Epithelial cell of umbilical artery (primary cell): Measurements from ENCODE around the gene SHTN1. TPM values are rescaled to one million over a fixed set of nuclear protein-coding genes. Genes with fewer than 3 reads are reported as not detected.

Experiments used
- total RNA-seq: library from RNA; depleted of rRNA; stranded (reverse); fragments of >200 nt; gene quantifications from 2 replicates; pipeline ENCODE4 v1.2.3, GENCODE V29; 2014

SHTN1 gene
- total RNA-seq: 3.5 and 4.2 TPM in 2 replicates

GRCh38 chr10:117005026-117005526 lies at the start of gene SHTN1:
SHTN1 (minus strand) TSS chr10:117005187; CDS start chr10:117005079, 108 bp downstream.

GRCh38 chr10:116849248-116850057 lies 155.5 kb downstream of the SHTN1 start, which contains the start of gene ENO4:
ENO4 (plus strand) TSS chr10:116849499; CDS start chr10:116849567, 68 bp downstream.

Other genes with a start within 250 kb of the SHTN1 start
- not detected in 2 replicates for gene ENO4, start 155.7 kb downstream of the SHTN1 start, total RNA-seq
- gene VAX1, start 133.1 kb upstream of the SHTN1 start, total RNA-seq: not detected in 2 replicates
- gene KCNK18, start 192.3 kb upstream of the SHTN1 start, total RNA-seq: not detected in 2 replicates
- not detected in 2 replicates for gene SLC18A2, start 235.9 kb upstream of the SHTN1 start, total RNA-seq